HG02943 (cell line): Measurements from ENCODE around the gene TFPI.
A peak's percentile ranks its signal among the peaks of the same experiment; 100 is the strongest.
"Not testable (repeated sequence)": the region's sequence is repeated elsewhere in the genome, so short reads cannot be mapped to it uniquely, and the experiment has no call there.

Experiments used
- ATAC-seq: cut with Tn5 transposase; IDR thresholded peaks from one replicate; pipeline ENCODE4 v1.9.1; 2021; ENCODE audit warnings: mild to moderate bottlenecking, low read depth, moderate library complexity; ENCODE audit not compliant: unreplicated experiment

TFPI gene

GRCh38 chr2:187554011-187554703 lies at the start of gene TFPI:
Gene TFPI (minus strand): TSS chr2:187554435. CDS start chr2:187503768, 50,667 bp downstream.
- ATAC-seq = no peak

GRCh38 chr2:187594801-187595200 lies 40.6 kb upstream of the TFPI start:
- ATAC-seq = no peak

- ATAC-seq = no peak
These were observed 39.5 kb upstream of the TFPI start for GRCh38 chr2:187593697-187594096.

GRCh38 chr2:187593098-187593497 lies 38.9 kb upstream of the TFPI start:
- no peak for ATAC-seq

- ATAC-seq = no peak
These were observed 35.9 kb upstream of the TFPI start for GRCh38 chr2:187590175-187590574.

- peak; percentile 62 for ATAC-seq
These were observed 31.9 kb upstream of the TFPI start for GRCh38 chr2:187586011-187586641.

- ATAC-seq = peak; percentile 55
These were observed 27.1 kb upstream of the TFPI start for GRCh38 chr2:187581125-187581896.

GRCh38 chr2:187580462-187581124 lies 26.4 kb upstream of the TFPI start:
- peak; percentile 54 for ATAC-seq

- ATAC-seq = no peak
These were observed 23.1 kb upstream of the TFPI start for GRCh38 chr2:187577310-187577709.

- no peak for ATAC-seq
These were observed 22.7 kb upstream of the TFPI start for GRCh38 chr2:187576906-187577305.

GRCh38 chr2:187575751-187576067 lies 21.5 kb upstream of the TFPI start:
- no peak for ATAC-seq

GRCh38 chr2:187574969-187575750 lies 20.9 kb upstream of the TFPI start:
- ATAC-seq = no peak

GRCh38 chr2:187573722-187574121 lies 19.5 kb upstream of the TFPI start:
- ATAC-seq = no peak

- ATAC-seq = not testable (repeated sequence)
These were observed 17.8 kb upstream of the TFPI start for GRCh38 chr2:187571996-187572395.

- no peak for ATAC-seq
These were observed 15.3 kb upstream of the TFPI start for GRCh38 chr2:187569571-187569970.

- no peak for ATAC-seq
These were observed 14.8 kb upstream of the TFPI start for GRCh38 chr2:187569042-187569441.

GRCh38 chr2:187567126-187567525 lies 12.9 kb upstream of the TFPI start:
- ATAC-seq = no peak

- ATAC-seq = no peak
These were observed 12.5 kb upstream of the TFPI start for GRCh38 chr2:187566712-187567111.

- ATAC-seq = no peak
These were observed 12.0 kb upstream of the TFPI start for GRCh38 chr2:187566266-187566665.

- ATAC-seq = not testable (repeated sequence)
These were observed 11.4 kb upstream of the TFPI start for GRCh38 chr2:187565618-187566017.
